K562 (cell line): ENCODE measurements around the gene HSPA1B. TPM values are rescaled to one million over a fixed set of nuclear protein-coding genes. Genes with fewer than 3 reads are reported as not detected.

Experiments used
- ELF1 ChIP-seq: fragments of 200-800 bp; sonication (Bioruptor generic); IDR thresholded peaks from 2 replicates; pipeline ENCODE4 v1.6.1; 2016; ENCODE audit warnings: missing genetic modification characterization, missing compliant biosample characterization
- GATAD2B ChIP-seq: fragments of 450-650 bp; IDR thresholded peaks from 2 replicates; pipeline ENCODE4 v1.6.1; 2017; ENCODE audit warnings: mild to moderate bottlenecking, borderline replicate concordance
- GTF2E2 ChIP-seq: fragments of 200-800 bp; sonication (Bioruptor generic); IDR thresholded peaks from 2 replicates; pipeline ENCODE4 v1.6.1; 2016; ENCODE audit warnings: missing genetic modification characterization, missing compliant biosample characterization
- HDAC2 ChIP-seq: fragments of 450-650 bp; IDR thresholded peaks from 2 replicates; pipeline ENCODE4 v1.6.1; 2016; ENCODE audit warnings: mild to moderate bottlenecking
- IRF2 ChIP-seq: sonication (generic); formaldehyde crosslinking; IDR thresholded peaks from 2 replicates; pipeline ENCODE4 v1.8.1; 2022; ENCODE audit warnings: mild to moderate bottlenecking, missing genetic modification reagents
- JUN ChIP-seq, 2 experiments: sonication (generic) in 1 of 2; formaldehyde crosslinking in 1 of 2; IDR thresholded peaks; 2 replicates each; pipeline versions ENCODE4 v1.6.1 to v1.8.0; 2012 to 2022; ENCODE audit warnings: borderline replicate concordance in 2 of 2, mild to moderate bottlenecking in 2 of 2, improper control_type of control experiment in 1 of 2, low read depth in 1 of 2, low read length in 1 of 2, missing genetic modification reagents in 1 of 2
- MBD2 ChIP-seq: sonication (generic); IDR thresholded peaks from 2 replicates; pipeline ENCODE4 v1.6.1; 2016; ENCODE audit warnings: low read depth, borderline replicate concordance
- MCM5 ChIP-seq: fragments of 450-650 bp; IDR thresholded peaks from 2 replicates; pipeline ENCODE4 v1.6.1; 2016; ENCODE audit warnings: low read depth
- MEIS2 ChIP-seq: fragments of 450-650 bp; IDR thresholded peaks from 2 replicates; pipeline ENCODE4 v1.6.1; 2014; ENCODE audit warnings: mild to moderate bottlenecking; ENCODE audit not compliant: partially characterized antibody
- PCBP2 ChIP-seq: fragments of 200-400 bp; formaldehyde crosslinking; IDR thresholded peaks from 2 replicates; pipeline ENCODE4 v1.6.1; 2018; ENCODE audit warnings: low read length, low read depth, mild to moderate bottlenecking, moderate library complexity; ENCODE audit not compliant: poor library complexity, severe bottlenecking
- POLR2H ChIP-seq: IDR thresholded peaks from 2 replicates; pipeline ENCODE4 v1.6.1; 2016; ENCODE audit warnings: missing genetic modification characterization, low read depth, mild to moderate bottlenecking, control low read depth, missing compliant biosample characterization, moderate library complexity
- PRPF4 ChIP-seq: fragments of 200-400 bp; formaldehyde crosslinking; IDR thresholded peaks from one replicate; pipeline ENCODE4 v1.6.1; 2017; ENCODE audit warnings: low read length, low read depth, mild to moderate bottlenecking; ENCODE audit not compliant: insufficient read depth, poor library complexity, severe bottlenecking
- SMAD3 ChIP-seq: fragments of 450-650 bp; formaldehyde crosslinking; conservative IDR thresholded peaks from 2 replicates; pipeline ENCODE4 v1.4.0; 2020; ENCODE audit warnings: mild to moderate bottlenecking
- SMARCB1 ChIP-seq: IDR thresholded peaks from 2 replicates; pipeline ENCODE4 v1.6.1; 2011; ENCODE audit warnings: improper control_type of control experiment, low read depth; ENCODE audit not compliant: insufficient read length
- SP2 ChIP-seq: IDR thresholded peaks from 2 replicates; pipeline ENCODE4 v1.6.1; 2011; ENCODE audit warnings: mild to moderate bottlenecking, low read depth, low read length, moderate library complexity; ENCODE audit not compliant: poor library complexity, severe bottlenecking; ENCODE audit errors: extremely low read depth
- STAT5B ChIP-seq: fragments of 250-450 bp; sonication (Bioruptor Pico); IDR thresholded peaks from 2 replicates; pipeline ENCODE4 v1.8.0; 2021; ENCODE audit warnings: mild to moderate bottlenecking, inconsistent platforms
- TEAD2 ChIP-seq: fragments of 450-650 bp; IDR thresholded peaks from 2 replicates; pipeline ENCODE4 v1.6.1; 2016; ENCODE audit warnings: missing genetic modification characterization, control low read depth, missing compliant biosample characterization
- TFAM ChIP-seq: fragments of 250-450 bp; sonication (Bioruptor Pico); conservative IDR thresholded peaks from 2 replicates; pipeline ENCODE4 v1.5.0; 2021; ENCODE audit warnings: mild to moderate bottlenecking, moderate library complexity
- THRA ChIP-seq: fragments of 450-650 bp; IDR thresholded peaks from 2 replicates; pipeline ENCODE4 v1.6.1; 2017; ENCODE audit warnings: mild to moderate bottlenecking, moderate library complexity
- U2AF1 ChIP-seq: fragments of 200-400 bp; formaldehyde crosslinking; optimal IDR thresholded peaks from 2 replicates; pipeline ENCODE3; 2017; ENCODE audit warnings: mild to moderate bottlenecking, low read depth, low read length, moderate library complexity
- ZNF282 ChIP-seq: sonication (generic); formaldehyde crosslinking; IDR thresholded peaks from 2 replicates; pipeline ENCODE4 v1.8.1; 2023; ENCODE audit warnings: missing genetic modification reagents
- polyA plus RNA-seq, 8 experiments: library from polyadenylated mRNA; depleted of rRNA in 4 of 8; stranded (reverse) in 5 of 8; unstranded in 3 of 8; fragments of >200 nt; fragmentation: Nextera tagmentation in 2 of 8; fragmentation: Illumina TruSeq in 1 of 8; extraction: Ambion mirVana in 2 of 8; extraction: Trizol in 1 of 8; gene quantifications; 2 replicates each; pipeline versions ENCODE4 v1.2.1 to v1.2.3, GENCODE V29; 2011 to 2014; ENCODE audit warnings: inconsistent platforms in 1 of 8, missing spikeins in 1 of 8
- total RNA-seq, 7 experiments: library from RNA; depleted of rRNA in 6 of 7; stranded (reverse); fragments of >200 nt in 6 of 7; fragmentation: Illumina TruSeq in 2 of 7; extraction: Trizol in 2 of 7; gene quantifications; 2 replicates each; pipeline versions ENCODE4 v1.2.1 to v1.2.3, GENCODE V29; 2011 to 2021; ENCODE audit warnings: low replicate concordance in 1 of 7
- TF ChIP-seq, protein P1 (sequence below): sonication (generic); formaldehyde crosslinking; IDR thresholded peaks from 2 replicates; pipeline ENCODE4 v1.8.1; 2023; ENCODE audit warnings: mild to moderate bottlenecking, missing genetic modification reagents

The HSPA1B gene
- total and polyA plus RNA-seq, 9 of the 15 experiments (the other 6 are each of a cell fraction or from before 2014, with no cell fraction given) = 0.27 to 227 (median 51.2) TPM

DNA sequence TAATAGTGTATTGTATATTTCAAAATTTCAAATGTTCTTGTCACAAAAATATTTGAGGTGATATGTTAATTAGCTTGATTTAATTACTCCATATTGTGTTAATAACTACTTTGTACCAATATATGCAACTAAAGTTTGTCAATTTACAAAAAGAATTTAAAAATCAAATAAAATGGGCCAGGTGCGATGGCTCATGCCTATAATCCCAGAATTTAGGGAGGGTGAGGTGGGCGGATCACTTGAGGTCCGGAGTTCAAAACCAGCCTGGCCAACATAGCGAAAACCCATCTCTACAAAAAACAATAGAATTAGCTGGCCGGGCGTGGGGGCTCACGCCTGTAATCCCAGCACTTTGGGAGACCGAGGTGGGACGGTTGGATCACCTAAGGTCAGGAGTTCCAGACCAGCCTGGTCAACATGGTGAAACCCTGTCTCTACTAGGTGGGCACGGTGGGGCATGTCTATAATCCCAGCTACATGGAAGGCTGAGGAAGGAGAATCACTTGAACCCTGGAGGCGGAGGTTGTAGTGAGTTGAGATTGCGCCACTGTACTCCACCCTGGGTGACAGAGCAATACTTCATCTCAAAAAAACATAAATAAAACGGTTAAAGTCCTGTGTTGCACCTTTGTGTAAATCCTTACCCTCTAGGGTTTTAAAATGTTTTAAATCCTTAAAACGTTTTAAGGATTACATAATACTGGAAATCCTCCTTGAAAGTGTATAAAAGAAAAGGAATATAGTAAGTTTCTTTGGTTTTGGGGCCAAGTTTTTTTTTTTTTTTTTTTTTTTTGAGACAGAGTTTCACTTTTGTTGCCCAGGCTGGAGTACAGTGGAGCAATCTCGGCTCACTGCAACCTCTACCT, 4.0 kb downstream of the HSPA1B start (continued):
- TF ChIP-seq JUN (IDR thresholded peaks at IDR 0.05; ENCODE audit: borderline replicate concordance, low read depth, low read length) (no peak; the same call in 1 of the 2 replicates), JUN (CRISPR knock-in tag; IDR thresholded peaks at IDR 0.05; ENCODE audit: borderline replicate concordance) (no peak), SMARCB1 (no peak), MBD2 (no peak; the same call in 1 of the 2 replicates), GTF2E2 (tag) (no peak), TFAM (no peak), IRF2 (CRISPR knock-in tag) (no peak), MEIS2 (peak; percentile 87), SP2 (no peak), SMAD3 (CRISPR knock-in tag) (no peak), PRPF4 (no peak), TEAD2 (tag) (no peak), PCBP2 (no peak), STAT5B (CRISPR knock-in tag) (no peak), POLR2H (tag) (no peak), ELF1 (tag) (no peak), HDAC2 (peak; percentile 66; the same call in 1 of the 2 replicates), ZNF282 (no peak), THRA (no peak), MCM5 (no peak), GATAD2B (no peak), U2AF1 (no peak)
- TF ChIP-seq, protein P1, sequence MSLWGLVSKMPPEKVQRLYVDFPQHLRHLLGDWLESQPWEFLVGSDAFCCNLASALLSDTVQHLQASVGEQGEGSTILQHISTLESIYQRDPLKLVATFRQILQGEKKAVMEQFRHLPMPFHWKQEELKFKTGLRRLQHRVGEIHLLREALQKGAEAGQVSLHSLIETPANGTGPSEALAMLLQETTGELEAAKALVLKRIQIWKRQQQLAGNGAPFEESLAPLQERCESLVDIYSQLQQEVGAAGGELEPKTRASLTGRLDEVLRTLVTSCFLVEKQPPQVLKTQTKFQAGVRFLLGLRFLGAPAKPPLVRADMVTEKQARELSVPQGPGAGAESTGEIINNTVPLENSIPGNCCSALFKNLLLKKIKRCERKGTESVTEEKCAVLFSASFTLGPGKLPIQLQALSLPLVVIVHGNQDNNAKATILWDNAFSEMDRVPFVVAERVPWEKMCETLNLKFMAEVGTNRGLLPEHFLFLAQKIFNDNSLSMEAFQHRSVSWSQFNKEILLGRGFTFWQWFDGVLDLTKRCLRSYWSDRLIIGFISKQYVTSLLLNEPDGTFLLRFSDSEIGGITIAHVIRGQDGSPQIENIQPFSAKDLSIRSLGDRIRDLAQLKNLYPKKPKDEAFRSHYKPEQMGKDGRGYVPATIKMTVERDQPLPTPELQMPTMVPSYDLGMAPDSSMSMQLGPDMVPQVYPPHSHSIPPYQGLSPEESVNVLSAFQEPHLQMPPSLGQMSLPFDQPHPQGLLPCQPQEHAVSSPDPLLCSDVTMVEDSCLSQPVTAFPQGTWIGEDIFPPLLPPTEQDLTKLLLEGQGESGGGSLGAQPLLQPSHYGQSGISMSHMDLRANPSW (CRISPR knock-in tag) = no peak
